Measurements from ENCODE around the gene CRABP1.

- TF ChIP-seq ZBTB33 (IDR thresholded peaks at IDR 0.05) = no peak
- TF ChIP-seq, protein P1, sequence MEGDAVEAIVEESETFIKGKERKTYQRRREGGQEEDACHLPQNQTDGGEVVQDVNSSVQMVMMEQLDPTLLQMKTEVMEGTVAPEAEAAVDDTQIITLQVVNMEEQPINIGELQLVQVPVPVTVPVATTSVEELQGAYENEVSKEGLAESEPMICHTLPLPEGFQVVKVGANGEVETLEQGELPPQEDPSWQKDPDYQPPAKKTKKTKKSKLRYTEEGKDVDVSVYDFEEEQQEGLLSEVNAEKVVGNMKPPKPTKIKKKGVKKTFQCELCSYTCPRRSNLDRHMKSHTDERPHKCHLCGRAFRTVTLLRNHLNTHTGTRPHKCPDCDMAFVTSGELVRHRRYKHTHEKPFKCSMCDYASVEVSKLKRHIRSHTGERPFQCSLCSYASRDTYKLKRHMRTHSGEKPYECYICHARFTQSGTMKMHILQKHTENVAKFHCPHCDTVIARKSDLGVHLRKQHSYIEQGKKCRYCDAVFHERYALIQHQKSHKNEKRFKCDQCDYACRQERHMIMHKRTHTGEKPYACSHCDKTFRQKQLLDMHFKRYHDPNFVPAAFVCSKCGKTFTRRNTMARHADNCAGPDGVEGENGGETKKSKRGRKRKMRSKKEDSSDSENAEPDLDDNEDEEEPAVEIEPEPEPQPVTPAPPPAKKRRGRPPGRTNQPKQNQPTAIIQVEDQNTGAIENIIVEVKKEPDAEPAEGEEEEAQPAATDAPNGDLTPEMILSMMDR (IDR thresholded peaks at IDR 0.05; ENCODE audit: low read depth, low read length, missing input control) = no peak
These were observed 49.2 kb downstream of the CRABP1 start for GRCh38 chr15:78389322-78389721.
